Skeletal muscle tissue (tissue), 4 donors: ENCODE results near the gene WASF1. TPM values are rescaled to one million over a fixed set of nuclear protein-coding genes. Genes with fewer than 3 reads are reported as not detected.
"Not testable (repeated sequence)": the region's sequence is repeated elsewhere in the genome, so short reads cannot be mapped to it uniquely, and the experiment has no call there.

Experiments
- H3K27ac ChIP-seq: one replicate; pipeline ENCODE4 v1.7.0; 2013; ENCODE audit warnings: mild to moderate bottlenecking, low read depth, low read length, inconsistent platforms
- H3K27me3 ChIP-seq, 3 donors: one replicate each; pipeline ENCODE4 v1.7.0; 2013; ENCODE audit warnings: low read length in 3 of 3; ENCODE audit not compliant: control insufficient read depth in 3 of 3, insufficient read depth in 3 of 3
- H3K36me3 ChIP-seq, 3 donors: one replicate each; pipeline ENCODE4 v1.7.0; 2013; ENCODE audit warnings: low read length in 3 of 3; ENCODE audit not compliant: control insufficient read depth in 3 of 3, insufficient read depth in 3 of 3
- H3K4me1 ChIP-seq, 3 donors: one replicate each; pipeline ENCODE4 v1.7.0; 2013; ENCODE audit warnings: low read length in 3 of 3, mild to moderate bottlenecking in 3 of 3; ENCODE audit not compliant: control insufficient read depth in 3 of 3, insufficient read depth in 3 of 3
- H3K4me3 ChIP-seq, 3 donors: one replicate each; pipeline ENCODE4 v1.7.0; 2013; ENCODE audit warnings: low read length in 3 of 3
- H3K9ac ChIP-seq, 3 donors: one replicate each; pipeline ENCODE4 v1.7.0; 2013; ENCODE audit warnings: low read length in 3 of 3, mild to moderate bottlenecking in 3 of 3, moderate library complexity in 2 of 3, low read depth in 1 of 3
- H3K9me3 ChIP-seq, 3 donors: one replicate each; pipeline ENCODE4 v1.7.0; 2013; ENCODE audit warnings: low read length in 3 of 3; ENCODE audit not compliant: control insufficient read depth in 3 of 3
- total RNA-seq: library from RNA; depleted of rRNA; stranded (reverse); fragments of >200 nt; gene quantifications from one replicate; pipeline ENCODE4 v1.2.3, GENCODE V29; 2014
- donor health status: Osteomylitis.

Gene WASF1
- total RNA-seq, 1 donor from 2014 or later = 2.1 TPM

DNA sequence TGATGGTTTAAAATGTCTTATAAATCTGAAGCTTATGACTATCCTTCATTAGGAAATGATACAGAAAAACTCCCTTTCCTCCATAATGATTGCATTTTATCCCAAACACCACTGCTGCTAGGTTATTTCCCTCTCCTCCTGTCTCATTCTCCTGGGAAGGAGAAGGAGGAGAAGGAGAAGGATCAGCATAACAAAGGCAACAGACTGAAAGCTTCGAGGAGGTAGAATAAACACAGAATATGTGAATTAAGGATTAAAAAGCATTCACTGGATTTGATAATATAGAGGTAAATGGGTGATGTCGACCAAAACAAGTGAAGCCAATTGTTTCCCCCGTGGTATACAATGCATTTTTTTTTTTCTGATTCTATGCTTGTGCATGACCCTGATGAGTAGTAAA lies 82.0 kb downstream of the WASF1 start:
- no peak overlapping the region for H3K9ac ChIP-seq

GRCh38 chr6:110095935-110096334 lies 83.5 kb downstream of the WASF1 start:
- Histone ChIP-seq H3K4me3 (no peak overlapping the region), H3K9ac (no peak overlapping the region), H3K36me3 (no peaks in the 10 kb centered on the region), H3K27me3 (no peaks in the 10 kb centered on the region), H3K27ac (no peak overlapping the region), H3K9me3 (no peaks in the 10 kb centered on the region), H3K4me1 (no peaks in the 10 kb centered on the region)

More for the DNA sequence above, 82.0 kb downstream of the WASF1 start:
- Histone ChIP-seq H3K27ac (no peak overlapping the region), H3K36me3 (peaks cover 0 to 5% (median 0%) of the 10 kb centered on the region in 3 donors), H3K9me3 (no peaks in the 10 kb centered on the region), H3K4me1 (no peaks in the 10 kb centered on the region), H3K27me3 (no peaks in the 10 kb centered on the region), H3K4me3 (no peak overlapping the region)

- no peaks in the 10 kb centered on the region for H3K36me3 ChIP-seq
- no peak overlapping the region for H3K9ac ChIP-seq
- H3K4me3 ChIP-seq = no peak overlapping the region
- no peaks in the 10 kb centered on the region for H3K9me3 ChIP-seq
- H3K27me3 ChIP-seq = no peaks in the 10 kb centered on the region
- no peaks in the 10 kb centered on the region for H3K4me1 ChIP-seq
- no peak overlapping the region for H3K27ac ChIP-seq
Observed at GRCh38 chr6:110095101-110095500, 84.4 kb downstream of the WASF1 start.

DNA sequence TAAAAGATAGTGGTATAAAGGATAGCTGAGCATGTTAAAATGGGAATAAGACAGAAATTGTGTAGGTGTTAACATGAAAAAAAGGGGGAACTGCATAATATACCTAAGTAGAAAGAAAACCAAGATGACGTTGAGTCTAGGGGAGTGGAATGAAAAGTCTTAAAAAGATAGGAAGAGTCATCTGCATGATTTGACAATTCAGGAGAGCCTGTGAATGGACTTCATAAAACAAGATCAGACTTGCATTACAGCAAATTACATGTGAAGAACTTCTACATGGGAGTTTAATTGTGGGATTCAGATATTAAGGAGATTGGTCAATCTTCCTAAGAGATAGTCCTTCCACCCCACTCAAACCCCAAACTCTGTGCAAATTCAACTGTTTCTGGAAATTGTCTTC lies 85.5 kb downstream of the WASF1 start:
- H3K4me1 ChIP-seq = no peaks in the 10 kb centered on the region
- H3K9ac ChIP-seq = no peak overlapping the region
- no peak overlapping the region for H3K27ac ChIP-seq
- no peaks in the 10 kb centered on the region for H3K36me3 ChIP-seq
- no peaks in the 10 kb centered on the region for H3K27me3 ChIP-seq
- H3K4me3 ChIP-seq = no peak overlapping the region
- H3K9me3 ChIP-seq = no peaks in the 10 kb centered on the region

- Histone ChIP-seq H3K9ac (no peak overlapping the region), H3K4me3 (no peak overlapping the region), H3K9me3 (no peaks in the 10 kb centered on the region), H3K27me3 (no peaks in the 10 kb centered on the region), H3K36me3 (no peaks in the 10 kb centered on the region), H3K4me1 (no peaks in the 10 kb centered on the region), H3K27ac (no peak overlapping the region)
Observed at GRCh38 chr6:110090876-110091275, 88.6 kb downstream of the WASF1 start.

- Histone ChIP-seq H3K4me3 (no peak overlapping the region), H3K27ac (no peak overlapping the region), H3K36me3 (no peaks in the 10 kb centered on the region), H3K9me3 (no peaks in the 10 kb centered on the region), H3K9ac (no peak overlapping the region), H3K27me3 (no peaks in the 10 kb centered on the region), H3K4me1 (no peaks in the 10 kb centered on the region)
Observed at GRCh38 chr6:110089323-110089722, 90.1 kb downstream of the WASF1 start.

DNA sequence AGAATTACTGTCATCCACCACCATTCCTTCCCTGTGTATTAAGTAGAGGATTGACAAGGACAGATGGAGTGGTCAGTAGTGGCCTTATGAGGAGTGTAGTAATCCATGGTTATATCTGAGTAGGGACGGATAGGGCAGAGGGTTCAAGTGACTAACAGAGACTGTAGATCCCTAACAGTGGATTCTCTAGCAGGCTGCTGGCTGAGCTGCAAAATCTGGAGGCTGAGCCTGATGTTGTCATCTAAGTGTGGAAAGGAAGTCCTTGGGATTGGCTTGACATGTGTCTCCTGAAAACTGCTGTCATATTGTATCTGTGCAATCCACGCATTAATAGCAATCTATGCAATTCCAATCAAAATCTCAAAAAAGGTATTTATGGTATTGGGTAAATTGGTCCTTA lies 94.2 kb downstream of the WASF1 start:
- Histone ChIP-seq H3K9ac (no peak overlapping the region), H3K4me3 (no peak overlapping the region), H3K4me1 (no peaks in the 10 kb centered on the region), H3K36me3 (no peaks in the 10 kb centered on the region), H3K27ac (no peak overlapping the region), H3K27me3 (no peaks in the 10 kb centered on the region), H3K9me3 (no peaks in the 10 kb centered on the region)

DNA sequence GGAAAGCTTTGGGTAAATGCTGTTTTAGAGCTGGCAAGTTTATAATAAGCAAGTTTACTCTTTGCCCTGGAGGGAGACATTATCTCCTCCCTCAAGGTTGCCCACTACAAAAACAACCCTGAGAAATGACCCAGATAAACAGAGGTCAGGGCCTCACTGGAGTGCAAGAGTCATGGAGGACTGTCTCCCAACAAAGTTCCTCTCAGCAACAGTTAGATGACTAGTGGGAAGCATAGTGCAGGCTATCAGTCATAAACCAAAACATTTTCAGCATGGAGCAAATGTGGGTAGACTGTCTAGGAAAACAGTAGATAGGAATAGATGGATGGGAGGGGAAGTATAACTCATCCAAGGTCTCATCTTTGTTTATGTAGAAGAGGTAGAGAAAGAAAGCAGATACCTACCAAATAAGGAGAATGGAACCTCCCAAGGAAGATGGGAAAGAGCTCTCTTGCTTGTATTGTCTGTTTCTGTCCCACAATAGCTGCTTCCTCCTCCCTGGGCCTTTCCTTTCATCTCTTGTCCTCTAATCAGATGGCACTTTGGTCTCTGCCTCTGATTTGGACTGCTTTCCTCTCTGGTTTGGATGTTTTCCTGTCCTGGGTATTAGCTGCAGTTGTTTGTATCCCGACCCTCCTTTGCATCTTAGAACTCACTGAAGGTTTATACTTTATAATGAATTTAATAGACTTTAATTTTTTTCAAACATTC lies 95.4 kb downstream of the WASF1 start:
- Histone ChIP-seq H3K27ac (no peak overlapping the region), H3K27me3 (no peaks in the 10 kb centered on the region), H3K36me3 (no peaks in the 10 kb centered on the region), H3K9ac (no peak overlapping the region), H3K4me1 (no peaks in the 10 kb centered on the region), H3K4me3 (no peak overlapping the region), H3K9me3 (no peaks in the 10 kb centered on the region)

- Histone ChIP-seq H3K4me1 (no peaks in the 10 kb centered on the region), H3K36me3 (no peaks in the 10 kb centered on the region), H3K27ac (no peak overlapping the region), H3K27me3 (peaks cover 0 to 9% (median 0%) of the 10 kb centered on the region in 3 donors), H3K9ac (no peak overlapping the region), H3K9me3 (no peaks in the 10 kb centered on the region), H3K4me3 (no peak overlapping the region)
Observed at GRCh38 chr6:110075406-110075805, 104.1 kb downstream of the WASF1 start.

DNA sequence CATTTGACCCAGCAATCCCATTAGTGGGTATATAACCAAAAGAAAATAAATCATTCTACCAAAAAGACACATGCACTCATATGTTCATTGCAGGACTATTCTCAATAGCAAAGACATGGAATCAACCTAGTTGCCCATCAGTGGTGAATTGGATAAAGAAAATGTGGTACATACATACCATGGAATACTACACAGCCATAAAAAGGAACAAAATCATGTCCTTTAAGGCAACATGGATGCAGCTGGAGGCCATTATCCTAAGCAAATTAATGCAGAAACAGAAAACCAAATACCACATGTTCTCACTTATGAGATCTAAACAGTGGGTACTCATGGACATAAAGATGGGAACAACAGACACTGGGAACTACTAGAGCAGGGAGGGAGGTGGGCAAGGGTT lies 106.0 kb downstream of the WASF1 start:
- H3K36me3 ChIP-seq, H3K27me3 ChIP-seq, H3K27ac ChIP-seq, H3K4me1 ChIP-seq, H3K9ac ChIP-seq, H3K4me3 ChIP-seq, H3K9me3 ChIP-seq: not testable (repeated sequence)
